IPS-NIHi11 (cell line): Measurements from ENCODE around the gene PHOSPHO1.
"Not testable (repeated sequence)": the region's sequence is repeated elsewhere in the genome, so short reads cannot be mapped to it uniquely, and the experiment has no call there.

ENCODE experiments used
- DNase-seq: peaks from one replicate; pipeline ENCODE4 v3.0.0; 2012; ENCODE audit warnings: mixed read lengths, low spot score

The PHOSPHO1 gene

DNA sequence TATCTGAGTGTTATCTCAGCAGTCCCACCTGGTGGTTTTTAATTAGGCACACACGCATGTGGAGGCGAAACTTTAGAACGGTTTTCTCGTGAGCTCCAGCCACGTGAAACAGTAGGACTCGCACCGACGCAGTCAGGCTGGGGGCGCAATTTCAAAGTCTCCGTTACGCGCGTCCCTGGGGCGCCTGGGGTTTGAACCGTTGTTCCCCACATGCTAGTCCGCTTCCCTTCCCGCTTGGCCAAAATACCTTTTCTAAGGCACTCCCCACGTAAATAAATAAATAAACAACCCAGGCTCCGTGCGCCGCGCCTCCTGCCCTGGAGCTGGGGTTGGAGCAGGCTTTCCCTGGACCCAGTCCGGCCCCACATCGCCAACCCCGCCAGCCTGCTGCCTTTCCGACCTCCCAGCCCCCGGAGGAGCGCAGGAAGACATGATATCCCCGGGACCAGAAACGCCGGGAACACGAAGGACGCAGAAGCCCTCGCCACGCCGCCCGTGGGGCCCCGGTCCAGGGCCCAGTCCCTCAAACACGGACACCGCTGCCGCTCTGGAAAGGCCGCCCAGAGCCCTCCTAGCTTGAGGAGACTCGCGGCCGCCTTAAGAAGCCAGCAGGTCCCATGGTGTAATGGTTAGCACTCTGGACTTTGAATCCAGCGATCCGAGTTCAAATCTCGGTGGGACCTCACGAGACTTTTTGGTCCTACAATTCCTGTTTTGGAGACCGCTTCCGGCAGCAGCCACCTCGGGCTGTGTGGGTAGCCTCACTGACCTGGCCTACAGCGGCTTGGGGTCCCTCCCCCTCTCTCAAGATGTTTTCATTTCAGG lies 38.5 kb downstream of the PHOSPHO1 start:
- peak; percentile 55 for DNase-seq

DNA sequence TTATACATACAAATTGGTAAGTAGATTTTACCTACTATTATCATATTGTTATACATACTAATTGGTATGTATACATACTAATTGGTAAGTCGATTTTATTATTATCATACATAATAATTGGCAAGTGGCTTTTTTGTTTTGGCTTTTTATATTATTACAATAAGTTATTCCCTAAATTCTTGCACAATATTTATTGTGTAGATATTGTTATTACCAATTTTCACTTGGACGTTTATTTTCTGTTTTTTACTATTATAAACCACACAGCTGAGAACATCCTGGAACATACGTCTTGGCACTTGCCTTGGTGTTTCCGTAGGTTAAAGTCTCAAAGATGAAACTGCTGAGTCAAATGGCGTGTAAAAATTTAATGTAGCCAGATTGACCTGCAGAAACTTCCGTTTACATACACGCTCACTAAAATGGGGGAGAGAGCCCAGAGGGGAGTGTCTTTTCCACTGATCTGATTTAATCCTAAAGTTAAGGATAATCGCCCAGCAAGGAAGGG lies 39.1 kb downstream of the PHOSPHO1 start:
- no peak for DNase-seq

DNA sequence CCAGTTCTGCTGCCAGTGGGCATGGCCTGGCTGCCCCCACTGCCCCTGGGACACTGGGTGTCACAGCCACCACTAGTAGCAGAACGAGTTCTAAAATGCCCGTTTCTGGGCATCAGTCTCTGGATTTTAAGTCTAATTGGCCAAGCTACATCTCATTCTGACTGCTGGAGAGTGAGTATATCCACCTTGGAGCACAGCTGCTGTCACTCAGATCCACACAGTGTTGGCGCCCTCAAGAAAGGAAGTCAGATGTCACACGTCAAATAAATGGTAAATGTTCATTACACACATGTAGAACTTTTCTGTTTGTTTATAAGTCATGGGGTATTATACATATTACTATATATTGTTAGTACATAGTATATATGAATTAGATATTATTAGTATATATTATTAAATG lies 39.7 kb downstream of the PHOSPHO1 start:
- DNase-seq: no peak

DNA sequence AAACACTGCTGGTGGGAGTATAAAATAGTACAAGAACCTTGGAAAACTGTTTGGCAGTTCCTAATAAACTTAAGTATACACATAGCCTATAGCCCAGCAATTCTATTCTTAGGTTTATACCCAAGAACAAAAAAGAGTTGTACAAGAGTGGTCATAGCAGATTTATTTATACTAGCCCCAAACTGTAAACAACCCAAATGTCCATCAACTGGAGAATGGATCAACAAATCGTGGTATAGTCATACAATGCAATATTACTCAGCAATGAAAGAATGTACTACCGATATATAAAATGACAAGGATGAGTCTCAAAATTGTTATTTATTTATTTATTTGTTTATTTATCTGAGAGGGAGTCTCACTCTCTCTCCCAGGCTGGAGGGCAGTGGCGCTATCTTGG lies 43.3 kb downstream of the PHOSPHO1 start:
- no peak for DNase-seq

DNA sequence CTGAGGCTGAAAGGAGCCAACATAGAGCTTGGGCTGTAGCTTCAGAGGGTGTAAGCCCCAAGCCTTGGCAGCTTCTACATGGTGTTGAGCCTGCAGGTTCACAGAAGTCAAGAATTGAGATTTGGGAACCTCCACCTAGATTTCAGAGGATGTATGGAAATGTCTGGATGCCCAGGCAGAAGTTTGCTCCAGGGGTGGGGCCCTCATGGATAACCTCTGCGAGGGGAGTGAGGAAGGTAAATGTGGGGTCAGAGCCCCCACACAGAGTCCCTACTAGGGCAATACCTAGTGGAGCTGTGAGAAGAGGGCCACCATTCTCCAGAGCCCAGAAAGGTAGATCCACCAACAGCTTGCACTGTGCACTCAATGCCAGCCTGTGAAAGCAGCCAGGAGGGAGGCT lies 45.2 kb downstream of the PHOSPHO1 start:
- not testable (repeated sequence) for DNase-seq

DNA sequence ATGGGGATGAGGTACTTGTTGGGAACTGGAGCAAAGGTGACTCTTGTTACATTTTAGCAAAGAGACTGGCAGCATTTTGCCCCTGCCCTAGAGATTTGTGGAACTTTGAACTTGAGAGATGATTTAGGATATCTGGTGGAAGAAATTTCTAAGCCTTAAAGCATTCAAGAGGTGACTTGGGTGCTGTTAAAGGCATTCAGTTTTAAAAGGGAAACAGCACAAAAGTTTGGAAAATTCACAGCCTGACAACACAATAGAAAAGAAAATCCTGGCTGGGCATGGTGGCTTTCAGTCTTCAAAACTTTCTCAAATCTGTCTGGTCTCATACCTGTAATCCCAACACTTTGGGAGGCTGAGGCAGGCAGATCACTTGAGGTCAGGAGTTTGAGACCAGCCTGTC lies 46.1 kb downstream of the PHOSPHO1 start:
- DNase-seq: not testable (repeated sequence)

DNA sequence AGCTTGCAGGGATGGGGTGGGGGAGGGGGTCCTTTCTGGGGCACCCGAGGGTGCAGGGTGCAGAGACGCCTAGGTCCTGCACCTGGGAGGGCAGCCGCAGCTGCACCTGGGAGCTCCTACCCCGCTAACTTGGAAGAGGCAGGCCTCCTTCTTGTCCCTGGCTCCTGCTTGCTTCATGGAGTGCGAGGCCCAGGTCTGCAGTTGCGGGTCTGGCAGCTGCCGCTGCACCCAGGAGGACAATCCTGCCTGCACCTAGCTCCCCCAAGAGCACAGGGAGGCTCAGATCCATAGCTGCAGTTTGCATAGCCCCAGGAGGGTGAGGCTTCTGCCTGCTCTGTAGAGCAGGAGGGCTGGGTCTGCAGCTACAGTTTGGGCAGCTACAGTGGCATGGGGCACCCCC lies 46.8 kb downstream of the PHOSPHO1 start:
- DNase-seq: no peak

DNA sequence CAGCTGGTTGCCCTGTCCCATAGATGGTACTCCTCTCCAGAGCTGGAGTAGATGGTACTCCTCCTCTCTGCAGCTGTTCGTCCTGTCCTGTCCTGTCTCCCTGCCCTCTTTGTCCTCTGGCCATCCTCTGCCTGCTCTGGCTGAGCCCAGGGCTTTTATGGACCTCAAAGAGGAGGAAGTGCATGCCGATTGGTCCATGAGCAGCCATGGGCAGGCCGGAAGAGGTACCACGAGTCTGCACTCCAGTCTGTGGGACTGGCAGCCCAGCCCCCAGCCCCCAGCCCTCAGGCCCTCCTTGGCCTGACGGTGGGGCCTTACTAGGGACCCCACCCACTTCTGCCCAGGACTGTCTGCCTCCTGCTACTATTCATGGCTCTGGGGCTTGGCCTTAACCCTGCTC lies 47.2 kb downstream of the PHOSPHO1 start:
- DNase-seq: no peak

DNA sequence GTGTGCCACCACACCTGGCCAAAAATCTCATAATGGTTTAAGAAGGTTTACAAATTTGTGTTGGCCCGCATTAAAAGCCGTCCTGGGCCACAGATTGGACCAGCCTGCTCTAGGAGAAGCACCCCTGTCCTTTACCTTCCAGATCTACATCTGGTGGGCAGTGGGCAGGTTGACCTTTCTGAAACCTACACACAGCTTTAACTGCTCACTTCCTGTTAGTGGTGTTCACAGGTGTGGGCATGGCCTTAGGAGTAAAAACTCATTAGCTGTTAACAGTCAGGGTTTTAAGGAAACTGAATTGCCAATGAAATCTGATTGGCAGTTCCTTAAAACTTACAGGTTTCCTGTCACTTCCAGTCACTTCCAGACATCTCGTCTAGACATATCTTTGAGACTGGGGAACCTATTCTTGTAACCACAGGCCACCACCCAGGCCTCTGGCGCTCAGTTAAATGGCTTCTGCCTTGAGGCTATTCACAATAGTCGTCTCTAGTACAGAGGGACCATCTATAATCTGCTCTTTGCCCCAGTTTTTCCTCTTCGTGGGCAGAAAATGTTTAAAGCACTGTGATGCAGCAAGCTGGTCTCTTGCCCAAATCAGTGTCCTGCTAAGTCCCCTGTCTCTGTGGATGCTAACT lies 49.5 kb downstream of the PHOSPHO1 start:
- no peak for DNase-seq

DNA sequence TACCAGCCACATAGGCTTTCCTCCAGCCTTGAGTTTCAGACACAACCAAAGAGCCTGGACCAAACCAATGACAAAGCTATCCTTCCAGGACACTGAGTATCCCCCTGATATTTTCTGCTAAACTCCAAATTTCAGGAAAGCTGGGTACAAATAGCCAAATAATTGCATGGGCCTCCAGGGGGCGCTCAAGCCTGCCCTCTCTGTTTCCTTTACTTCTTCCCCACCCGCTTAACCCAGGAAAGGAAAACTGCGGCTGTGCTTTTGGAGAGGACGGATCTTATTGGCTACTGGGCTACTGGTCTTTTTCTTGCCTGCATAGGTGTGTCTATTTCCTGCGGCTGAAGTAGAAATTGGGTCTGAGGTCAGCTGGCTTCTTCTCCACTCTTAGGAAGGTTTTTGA lies 50.3 kb downstream of the PHOSPHO1 start:
- DNase-seq: peak; percentile 84

DNA sequence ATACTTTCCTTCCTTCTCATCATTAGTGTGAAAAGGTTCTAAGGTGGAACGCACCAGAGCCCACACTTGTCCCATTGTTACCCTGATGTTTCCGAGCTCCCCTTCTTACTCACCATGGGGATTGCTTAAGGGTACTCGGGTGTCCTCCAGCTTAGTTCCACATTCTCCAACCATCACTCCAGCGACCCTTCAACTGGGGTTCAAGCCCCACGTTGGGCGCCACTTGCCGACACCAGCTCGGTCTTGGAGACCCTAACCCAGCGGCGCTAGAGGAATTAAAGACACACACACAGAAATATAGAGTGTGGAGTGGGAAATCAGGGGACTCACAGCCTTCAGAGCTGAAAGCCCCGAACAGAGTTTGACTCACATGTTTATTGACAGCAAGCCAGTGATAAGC lies 54.6 kb downstream of the PHOSPHO1 start:
- DNase-seq: not testable (repeated sequence)
